Sciatic nerve (tissue), 2 donors: ENCODE measurements around the gene AGAP1. TPM values are rescaled to one million over a fixed set of nuclear protein-coding genes. Genes with fewer than 3 reads are reported as not detected.
"Not testable (repeated sequence)": the region's sequence is repeated elsewhere in the genome, so short reads cannot be mapped to it uniquely, and the experiment has no call there.

Source experiments
- ATAC-seq: fragments of 200-7000 bp; cut with Tn5 transposase; one replicate; pipeline ENCODE4 v1.9.1; 2020; ENCODE audit warnings: mild to moderate bottlenecking, moderate library complexity
- DNase-seq: peaks from one replicate; pipeline ENCODE4 v3.0.0-alpha.2; 2020; ENCODE audit warnings: low spot score
- intact Hi-C: fragments of 100-400 bp; cut with DNase I; formaldehyde crosslinking; loops from one replicate; pipeline ENCODE4 v1.14.2; 2022
- total RNA-seq: library from RNA; stranded (reverse); fragmentation: NEBNext Ultra II Directional; extraction: Animal tissue kit (Norgen Biotek cat#: 25700); gene quantifications from one replicate; pipeline ENCODE4 v1.2.1, GENCODE V29; 2021
- donor health status: DM: no; HTN: no; CAD: no.
- donor health status: DM: no; HTN: no; CAD: no.

The AGAP1 gene
- total RNA-seq, 1 donor from 2014 or later = 62.9 TPM

DNA sequence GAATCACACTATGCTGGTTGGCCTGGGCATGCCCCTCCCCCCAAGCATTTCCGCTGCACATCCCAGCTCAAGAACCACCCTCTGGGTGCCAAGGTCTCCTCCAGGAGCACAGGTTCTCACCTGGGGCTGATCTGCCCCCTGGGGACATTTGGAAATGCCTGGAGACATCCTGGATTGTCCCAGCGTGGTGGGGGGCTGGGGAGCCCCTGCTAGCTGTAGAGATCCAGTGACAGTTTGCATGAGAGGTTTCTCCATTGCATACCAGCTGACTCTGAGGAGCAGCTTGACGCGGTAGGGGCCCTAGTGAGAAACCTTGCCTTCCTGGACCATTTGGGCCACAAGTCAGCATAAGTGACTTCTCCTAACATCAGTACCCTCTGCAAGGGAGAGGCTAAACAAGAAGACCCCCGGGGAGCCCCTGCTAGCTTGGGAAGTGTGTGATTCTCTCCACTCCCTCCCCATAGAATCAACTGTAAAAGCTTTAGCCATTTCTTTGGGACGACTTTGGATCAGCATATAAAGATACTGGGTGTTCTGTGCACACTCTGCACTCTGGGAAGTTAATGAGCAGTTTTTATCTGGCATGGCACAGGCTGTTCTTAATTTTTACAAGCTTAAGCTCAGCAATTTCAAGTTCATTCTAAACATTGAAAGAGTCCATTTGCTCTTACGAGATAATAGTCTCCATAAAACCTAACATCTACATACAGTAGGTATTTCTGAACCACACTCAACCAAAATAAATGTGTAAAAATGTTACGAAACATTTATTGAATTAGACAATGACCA is 580.2 kb downstream of the AGAP1 start:
- ATAC-seq (no peak), DNase-seq (no peak)
- intact Hi-C loops = no loop called here

- DNase-seq (no peak), ATAC-seq (no peak)
- intact Hi-C loops = no loop called here
Measured at GRCh38 chr2:236075802-236076201, 582.0 kb downstream of the AGAP1 start.

- no peak for DNase-seq
- intact Hi-C loops = no loop called here
- ATAC-seq = no peak
Measured at GRCh38 chr2:236078297-236079255, 584.7 kb downstream of the AGAP1 start.

- no peak for DNase-seq
- intact Hi-C loops = no loop called here
- no peak for ATAC-seq
Measured at GRCh38 chr2:236080412-236080811, 586.6 kb downstream of the AGAP1 start.

- ATAC-seq (no peak), DNase-seq (no peak)
- intact Hi-C loops = no loop called here
Measured at GRCh38 chr2:236081171-236081570, 587.3 kb downstream of the AGAP1 start.

- no peak for ATAC-seq
- intact Hi-C loops = no loop called here
- no peak for DNase-seq
Measured at GRCh38 chr2:236082061-236082460, 588.2 kb downstream of the AGAP1 start.

GRCh38 chr2:236083934-236084333 is 590.1 kb downstream of the AGAP1 start:
- ATAC-seq = no peak
- no peak for DNase-seq
- intact Hi-C loops = no loop called here

GRCh38 chr2:236085211-236085610 is 591.4 kb downstream of the AGAP1 start:
- DNase-seq (no peak), ATAC-seq (no peak)
- intact Hi-C loops = no loop called here

DNA sequence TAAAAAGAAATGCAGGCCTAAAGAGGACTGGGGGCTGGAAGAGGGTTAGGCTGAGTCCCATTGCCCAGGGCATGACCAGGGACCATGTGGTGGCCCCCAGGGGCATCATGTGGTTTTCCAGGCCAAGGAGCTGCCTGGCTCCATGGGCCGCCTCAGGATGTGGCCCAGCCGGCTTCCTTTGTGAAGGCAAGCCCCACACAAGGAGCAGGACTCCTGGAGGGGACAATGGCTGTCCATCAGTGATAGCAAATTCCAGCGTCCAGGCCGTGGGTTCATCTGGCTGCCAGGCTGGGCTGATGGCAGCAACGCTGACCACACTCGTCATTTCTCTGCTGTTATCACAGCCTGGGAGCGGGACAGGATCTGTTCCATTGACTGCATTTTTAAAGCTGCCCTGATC is 591.8 kb downstream of the AGAP1 start:
- no peak for DNase-seq
- ATAC-seq = no peak
- intact Hi-C loops = no loop called here

- ATAC-seq = no peak
Measured at GRCh38 chr2:236086403-236086970, 592.6 kb downstream of the AGAP1 start.

GRCh38 chr2:236086971-236087465 is 593.2 kb downstream of the AGAP1 start:
- no peak for DNase-seq
- ATAC-seq = no peak
- intact Hi-C loops = no loop called here

More at GRCh38 chr2:236086403-236086970, 592.6 kb downstream of the AGAP1 start:
- intact Hi-C loops = no loop called here
- DNase-seq = no peak

GRCh38 chr2:236088368-236089057 is 594.7 kb downstream of the AGAP1 start:
- DNase-seq (no peak), ATAC-seq (no peak)
- intact Hi-C loops = no loop called here

- intact Hi-C loops = no loop called here
- ATAC-seq = no peak
Measured at GRCh38 chr2:236089271-236090026, 595.6 kb downstream of the AGAP1 start.

GRCh38 chr2:236090027-236090382 is 596.2 kb downstream of the AGAP1 start:
- ATAC-seq (no peak), DNase-seq (no peak)
- intact Hi-C loops = no loop called here

More at GRCh38 chr2:236089271-236090026, 595.6 kb downstream of the AGAP1 start:
- DNase-seq = no peak

- DNase-seq, intact Hi-C loops, ATAC-seq: not testable (repeated sequence)
Measured at GRCh38 chr2:236090826-236091225, 597.0 kb downstream of the AGAP1 start.

- intact Hi-C loops = no loop called here
- ATAC-seq = no peak
Measured at GRCh38 chr2:236092714-236093113, 598.9 kb downstream of the AGAP1 start.

DNA sequence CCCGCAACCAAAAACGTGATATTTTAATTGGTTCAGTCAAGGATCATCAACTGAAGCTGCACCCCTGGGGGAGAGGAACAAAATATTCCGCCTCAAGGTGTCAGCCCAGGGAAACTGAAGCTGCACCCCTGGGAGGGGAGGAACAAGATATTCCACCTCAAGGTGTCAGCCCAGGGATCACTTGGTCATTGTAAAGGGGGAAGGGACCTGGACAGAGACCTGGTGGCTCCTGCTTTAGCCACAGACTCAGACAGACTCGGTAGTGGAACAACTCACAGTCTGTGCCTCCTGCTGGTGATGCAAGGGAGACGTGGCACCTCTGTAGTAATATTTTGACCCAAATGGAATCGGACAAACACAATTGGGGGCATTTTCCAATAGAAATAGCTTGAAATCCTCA is 599.3 kb downstream of the AGAP1 start:
- intact Hi-C loops = no loop called here
- DNase-seq (no peak), ATAC-seq (no peak)

More at GRCh38 chr2:236092714-236093113, 598.9 kb downstream of the AGAP1 start:
- no peak for DNase-seq

DNA sequence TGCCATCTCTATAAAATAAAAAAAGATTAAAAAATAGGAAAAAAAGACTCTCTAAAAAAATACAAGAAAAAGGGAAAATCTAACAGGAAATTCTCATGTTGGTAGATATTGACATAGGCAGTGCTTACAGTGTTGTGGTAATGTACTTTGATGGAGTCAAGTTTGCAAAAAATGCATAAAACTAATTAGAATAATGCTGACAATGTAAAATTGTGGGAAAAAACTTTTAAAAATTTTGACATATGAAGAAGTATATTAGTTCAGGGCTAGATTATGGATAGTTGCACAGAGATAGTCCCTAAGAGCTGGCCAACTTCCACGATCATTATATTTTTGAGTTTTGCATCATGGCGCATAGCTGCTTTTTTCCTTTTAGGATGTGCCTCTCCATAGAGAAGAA is 601.7 kb downstream of the AGAP1 start:
- ATAC-seq = no peak
- intact Hi-C loops = no loop called here
- DNase-seq = no peak
